Spleen (tissue), 11 donors: ENCODE data around the gene DDX53. TPM values are rescaled to one million over a fixed set of nuclear protein-coding genes. Genes with fewer than 3 reads are reported as not detected.

ENCODE experiments used
- DNase-seq: peaks from one replicate; pipeline ENCODE4 v3.0.0-alpha.2; 2020
- H3K27ac ChIP-seq, 8 donors: fragments of 200-600 bp; sonication (generic) in 7 of 8; 1 replicate in 4 of 8; 2 replicates in 4 of 8; pipeline versions ENCODE4 v1.5.0 to v1.8.0; 2016 to 2021; ENCODE audit warnings: inconsistent platforms in 4 of 8, mild to moderate bottlenecking in 4 of 8, moderate library complexity in 1 of 8
- H3K27me3 ChIP-seq, 7 donors: fragments of 200-600 bp; sonication (generic) in 6 of 7; replicated peaks in 1 of 7; 1 replicate in 4 of 7; 2 replicates in 3 of 7; pipeline versions ENCODE4 v1.5.0 to v1.8.0; 2016 to 2021; ENCODE audit warnings: inconsistent platforms in 3 of 7, mild to moderate bottlenecking in 1 of 7
- H3K36me3 ChIP-seq, 6 donors: fragments of 200-600 bp; sonication (generic) in 5 of 6; 1 replicate in 4 of 6; 2 replicates in 2 of 6; pipeline versions ENCODE4 v1.5.0 to v1.8.0; 2016 to 2021; ENCODE audit warnings: inconsistent platforms in 2 of 6
- H3K4me1 ChIP-seq, 6 donors: fragments of 200-600 bp; sonication (generic) in 5 of 6; 1 replicate in 3 of 6; 2 replicates in 3 of 6; pipeline versions ENCODE4 v1.5.0 to v1.8.0; 2016 to 2021; ENCODE audit warnings: inconsistent platforms in 3 of 6
- H3K4me3 ChIP-seq, 8 donors: fragments of 200-600 bp; sonication (generic) in 7 of 8; 1 replicate in 4 of 8; 2 replicates in 4 of 8; pipeline versions ENCODE4 v1.5.0 to v1.8.0; 2016 to 2021; ENCODE audit warnings: inconsistent platforms in 4 of 8, mild to moderate bottlenecking in 4 of 8, moderate library complexity in 2 of 8
- H3K9me3 ChIP-seq, 8 donors: fragments of 200-600 bp; sonication (generic) in 7 of 8; 1 replicate in 4 of 8; 2 replicates in 4 of 8; pipeline versions ENCODE4 v1.5.0 to v1.8.0; 2016 to 2021; ENCODE audit warnings: inconsistent platforms in 4 of 8
- CTCF ChIP-seq, 11 experiments: fragments of 200-600 bp in 7 of 11; fragments of 450-650 bp in 4 of 11; sonication (generic) in 4 of 11; IDR thresholded peaks in 8 of 11; conservative IDR thresholded peaks in 3 of 11; 1 replicate in 7 of 11; 2 replicates in 4 of 11; pipeline versions ENCODE4 v1.4.0 to v1.8.0; 2016 to 2021; ENCODE audit warnings: antibody characterized with exemption in 11 of 11, inconsistent platforms in 4 of 11, mild to moderate bottlenecking in 1 of 11
- POLR2A ChIP-seq, 3 donors: fragments of 450-650 bp; IDR thresholded peaks; one replicate each; pipeline ENCODE4 v1.5.1; 2017; ENCODE audit warnings: antibody characterized with exemption in 3 of 3, mild to moderate bottlenecking in 1 of 3
- POLR2AphosphoS5 ChIP-seq, 3 donors: sonication (generic); formaldehyde crosslinking; IDR thresholded peaks; one replicate each; pipeline ENCODE4 v1.5.1; 2017; ENCODE audit warnings: antibody characterized with exemption in 3 of 3
- WGBS, 5 donors: extraction: QIAGEN DNeasy Blood & Tissue Kit in 3 of 5; methylation state at CpG; one replicate each; pipeline versions ENCODE4 v1.1.5 to v1.1.7; 2013 to 2018; 5-methylcytosine and 5-hydroxymethylcytosine counted together
- intact Hi-C: fragments of 100-400 bp; cut with DNase I; formaldehyde crosslinking; loops from one replicate; pipeline ENCODE4 v1.15.0; 2023; ENCODE audit warnings: low total_unique reads
- polyA plus RNA-seq, 3 donors: library from polyadenylated mRNA; stranded (reverse); fragments of 200-250 nt; gene quantifications; one replicate each; pipeline ENCODE4 v1.2.1, GENCODE V29; 2013
- total RNA-seq, 7 donors: library from RNA; depleted of rRNA in 3 of 7; stranded (reverse); fragments of >200 nt in 3 of 7; fragmentation: NEBNext Ultra II Directional in 4 of 7; extraction: Animal tissue kit (Norgen Biotek cat#: 25700) in 4 of 7; gene quantifications; one replicate each; pipeline versions ENCODE4 v1.1.0 to v1.2.1, GENCODE V29; 2016 to 2021
- donor health status: healthy with polysubstance abuse.
- donor health status: DM: no; HTN: no; CAD: no; lungs with moderate emphysema.
- donor health status: DM: no; HTN: no; CAD: no.
- donor health status: Bipolar disorder and iron deficiency.
- donor health status: healthy.
- donor health status: DM: no; HTN: no; CAD: no.
- donor health status: DM: yes; HTN: yes; CAD: no.

Gene DDX53
- total and polyA plus RNA-seq, 10 donors, result not detected

- intact Hi-C loops, result no loop called here
- no peak for TF ChIP-seq POLR2A (IDR thresholded peaks at IDR 0.05)
- no peak for TF ChIP-seq CTCF (IDR thresholded peaks at IDR 0.05 in 8 of 11, conservative IDR thresholded peaks at IDR 0.05 in 3 of 11)
- no peak for TF ChIP-seq POLR2AphosphoS5 (IDR thresholded peaks at IDR 0.05)
- DNase-seq, result no peak
Observed at GRCh38 chrX:22958250-22958649, 41.5 kb upstream of the DDX53 start.

GRCh38 chrX:22959204-22959920 lies 40.4 kb upstream of the DDX53 start:
- H3K27me3 ChIP-seq, result no peaks in the 10 kb centered on the region
- H3K27ac ChIP-seq, result no peak overlapping the region
- no peaks in the 10 kb centered on the region for H3K36me3 ChIP-seq
- TF ChIP-seq CTCF (IDR thresholded peaks at IDR 0.05 in 8 of 11, conservative IDR thresholded peaks at IDR 0.05 in 3 of 11), result no peak
- TF ChIP-seq POLR2AphosphoS5 (IDR thresholded peaks at IDR 0.05), result no peak
- TF ChIP-seq POLR2A (IDR thresholded peaks at IDR 0.05), result no peak
- no peak overlapping the region for H3K4me3 ChIP-seq
- intact Hi-C loops, result no loop called here
- DNase-seq, result no peak
- H3K4me1 ChIP-seq, result no peaks in the 10 kb centered on the region
- 68 to 88% (median 82%) methylated on average over 4 of the region's 4 CpGs for WGBS, 5 donors
- no peaks in the 10 kb centered on the region for H3K9me3 ChIP-seq

More at GRCh38 chrX:22958250-22958649, 41.5 kb upstream of the DDX53 start:
- H3K9me3 ChIP-seq, result no peaks in the 10 kb centered on the region
- no peaks in the 10 kb centered on the region for H3K4me1 ChIP-seq
- no peaks in the 10 kb centered on the region for H3K27me3 ChIP-seq
- no peaks in the 10 kb centered on the region for H3K36me3 ChIP-seq
- 91 to 100% (median 93%) methylated on average over 2 of the region's 2 CpGs for WGBS, 5 donors
- no peak overlapping the region for H3K27ac ChIP-seq
- no peak overlapping the region for H3K4me3 ChIP-seq

GRCh38 chrX:22963196-22963595 lies 36.6 kb upstream of the DDX53 start:
- Histone ChIP-seq H3K9me3 (no peaks in the 10 kb centered on the region), H3K27me3 (no peaks in the 10 kb centered on the region), H3K4me1 (no peaks in the 10 kb centered on the region), H3K36me3 (no peaks in the 10 kb centered on the region), H3K27ac (no peak overlapping the region), H3K4me3 (no peak overlapping the region)
- TF ChIP-seq POLR2AphosphoS5 (IDR thresholded peaks at IDR 0.05), result no peak
- TF ChIP-seq CTCF (IDR thresholded peaks at IDR 0.05 in 8 of 11, conservative IDR thresholded peaks at IDR 0.05 in 3 of 11), result no peak
- no peak for DNase-seq
- intact Hi-C loops, result no loop called here
- 69 to 95% (median 80%) methylated on average over 2 of the region's 2 CpGs for WGBS, 5 donors

- H3K27ac ChIP-seq, result no peak overlapping the region
- intact Hi-C loops, result no loop called here
- DNase-seq, result no peak
- H3K9me3 ChIP-seq, result peaks cover 0 to 5% (median 0%) of the 10 kb centered on the region in 8 donors
- no peaks in the 10 kb centered on the region for H3K36me3 ChIP-seq
- no peaks in the 10 kb centered on the region for H3K27me3 ChIP-seq
- H3K4me3 ChIP-seq, result no peak overlapping the region
- WGBS, 5 donors, result 52 to 94% (median 83%) methylated on average over 2 of the region's 2 CpGs
- TF ChIP-seq POLR2A (IDR thresholded peaks at IDR 0.05) (no peak), POLR2AphosphoS5 (IDR thresholded peaks at IDR 0.05) (no peak), CTCF (IDR thresholded peaks at IDR 0.05 in 8 of 11, conservative IDR thresholded peaks at IDR 0.05 in 3 of 11) (no peak)
- H3K4me1 ChIP-seq, result no peaks in the 10 kb centered on the region
Observed at GRCh38 chrX:22968494-22968893, 31.3 kb upstream of the DDX53 start.
